ENCODE data around the gene ZBTB25.

GRCh38 chr14:64439141-64439540 lies 64.5 kb downstream of the ZBTB25 start:
- no peak for TF ChIP-seq GATA2 (IDR thresholded peaks at IDR 0.05; ENCODE audit: low read depth, low read length)
- no peak for TF ChIP-seq GATA3 (IDR thresholded peaks at IDR 0.05; ENCODE audit: low read depth, low read length)
